Skin epidermis (tissue), 12 donors: ENCODE results near the gene MYL11.
"Not testable (repeated sequence)": the region's sequence is repeated elsewhere in the genome, so short reads cannot be mapped to it uniquely, and the experiment has no call there.

Experiments
- H3K27ac ChIP-seq, 21 experiments: fragments of 200-600 bp; sonication (generic) in 11 of 21; one replicate each; pipeline ENCODE4 v1.5.0; 2020; ENCODE audit warnings: mild to moderate bottlenecking in 3 of 21, inconsistent platforms in 2 of 21, moderate library complexity in 2 of 21
- H3K4me3 ChIP-seq, 7 experiments: fragments of 200-600 bp; sonication (generic) in 2 of 7; one replicate each; pipeline ENCODE4 v1.5.0; 2020; ENCODE audit warnings: inconsistent platforms in 2 of 7, mild to moderate bottlenecking in 2 of 7, moderate library complexity in 1 of 7

Gene MYL11

GRCh38 chr16:30380803-30381208, 6.2 kb downstream of the MYL11 start:
- Histone ChIP-seq H3K27ac (peak overlapping the region in 4 of 21 experiments; percentile 27 to 100 (median 81)), H3K4me3 (no peak overlapping the region)

- peak overlapping the region; percentile 13 to 36 (median 30) for H3K4me3 ChIP-seq
- peak overlapping the region in 15 of 21 experiments; percentile 13 to 88 (median 64) for H3K27ac ChIP-seq
These were observed 6.9 kb downstream of the MYL11 start for GRCh38 chr16:30381291-30382041.

GRCh38 chr16:30382111-30382881, 7.7 kb downstream of the MYL11 start, which contains the start of gene SEPTIN1:
SEPTIN1 (minus strand) TSS chr16:30382561; CDS start chr16:30382542, 19 bp downstream.
- Histone ChIP-seq H3K27ac (peak within 1 kb of the TSS in 16 of 21 experiments; percentile 13 to 88 (median 63)), H3K4me3 (peak within 1 kb of the TSS; percentile 13 to 36 (median 30))

GRCh38 chr16:30383521-30383920, 8.9 kb downstream of the MYL11 start:
- Histone ChIP-seq H3K4me3 (no peak overlapping the region), H3K27ac (peak overlapping the region in 6 of 21 experiments; percentile 44 to 88 (median 78))

GRCh38 chr16:30394592-30395154, 20.1 kb downstream of the MYL11 start:
- Histone ChIP-seq H3K27ac (peak overlapping the region in 20 of 21 experiments; percentile 21 to 93 (median 78)), H3K4me3 (peak overlapping the region; percentile 55 to 87 (median 77))

GRCh38 chr16:30395155-30395991, 20.8 kb downstream of the MYL11 start, which contains the start of gene ZNF48:
ZNF48 (plus strand) TSS chr16:30395420; CDS start chr16:30395795, 375 bp downstream.
- H3K4me3 ChIP-seq = peak within 1 kb of the TSS; percentile 55 to 87 (median 77)
- H3K27ac ChIP-seq = peak within 1 kb of the TSS in 20 of 21 experiments; percentile 25 to 93 (median 78)

GRCh38 chr16:30395992-30396585, 21.5 kb downstream of the MYL11 start:
- H3K4me3 ChIP-seq = peak overlapping the region; percentile 55 to 87 (median 77)
- H3K27ac ChIP-seq = peak overlapping the region in 17 of 21 experiments; percentile 25 to 93 (median 80)

- H3K4me3 ChIP-seq = not testable (repeated sequence)
These were observed 22.0 kb downstream of the MYL11 start for GRCh38 chr16:30396627-30397026.

GRCh38 chr16:30397056-30397455, 22.5 kb downstream of the MYL11 start:
- H3K4me3 ChIP-seq = no peak overlapping the region

More at GRCh38 chr16:30396627-30397026, 22.0 kb downstream of the MYL11 start:
- peak overlapping the region in 1 of 21 experiments; percentile 75 for H3K27ac ChIP-seq

GRCh38 chr16:30397776-30398660, 23.4 kb downstream of the MYL11 start:
- no peak overlapping the region for H3K4me3 ChIP-seq
- H3K27ac ChIP-seq = no peak overlapping the region

More at GRCh38 chr16:30397056-30397455, 22.5 kb downstream of the MYL11 start:
- H3K27ac ChIP-seq = no peak overlapping the region

GRCh38 chr16:30398661-30399434, 24.2 kb downstream of the MYL11 start:
- H3K27ac ChIP-seq = peak overlapping the region in 7 of 21 experiments; percentile 19 to 94 (median 83)

GRCh38 chr16:30399435-30400186, 25.0 kb downstream of the MYL11 start:
- Histone ChIP-seq H3K4me3 (peak overlapping the region; percentile 45 to 71 (median 63)), H3K27ac (peak overlapping the region in 20 of 21 experiments; percentile 67 to 94 (median 84))

More at GRCh38 chr16:30398661-30399434, 24.2 kb downstream of the MYL11 start:
- H3K4me3 ChIP-seq = no peak overlapping the region

GRCh38 chr16:30401768-30402425, 27.3 kb downstream of the MYL11 start:
- Histone ChIP-seq H3K27ac (no peak overlapping the region), H3K4me3 (no peak overlapping the region)

- peak overlapping the region; percentile 50 to 76 (median 68) for H3K4me3 ChIP-seq
- peak overlapping the region in 17 of 21 experiments; percentile 46 to 90 (median 82) for H3K27ac ChIP-seq
These were observed 32.1 kb downstream of the MYL11 start for GRCh38 chr16:30406795-30407101.

- Histone ChIP-seq H3K4me3 (peak within 1 kb of the TSS; percentile 50 to 76 (median 68)), H3K27ac (peak within 1 kb of the TSS; percentile 9 to 90 (median 79))
These were observed 32.7 kb downstream of the MYL11 start, which contains the start of gene ZNF771 for GRCh38 chr16:30407102-30407803. ZNF771 (plus strand) TSS chr16:30407606; CDS start chr16:30408054, 448 bp downstream.
